IMR-90 (cell line): ENCODE data around the gene PITX1. TPM values are rescaled to one million over a fixed set of nuclear protein-coding genes. Genes with fewer than 3 reads are reported as not detected.

ENCODE experiments used
- ATAC-seq: fragments of 200-7000 bp; cut with Tn5 transposase; 2 replicates; pipeline ENCODE4 v1.9.1; 2020; ENCODE audit warnings: low read depth, mild to moderate bottlenecking, moderate library complexity
- BruUV-seq: library from RNA; stranded (reverse); fragments of 400-500 nt; replicated peaks from 2 replicates; lab custom pipeline; 2021; lab: Mats Ljungman, UMichigan
- CTCF ChIA-PET: fragments of 300-600 bp; formaldehyde crosslinking; extraction: SDS; loops from one replicate; lab custom pipeline; 2021; ENCODE audit warnings: antibody characterized with exemption; lab: Yijun Ruan, JAX
- POLR2A ChIA-PET: fragments of 300-600 bp; sonication (Branson Sonifier 250); formaldehyde crosslinking; loops from one replicate; lab custom pipeline; 2022; ENCODE audit warnings: antibody characterized with exemption; ENCODE audit not compliant: unreplicated experiment; lab: Charles Lee
- DNase-seq: peaks from one replicate; pipeline ENCODE4 v3.0.0; 2013
- H2AFZ ChIP-seq: replicated peaks from 2 replicates; pipeline ENCODE3; 2013; ENCODE audit warnings: low read length, mild to moderate bottlenecking; ENCODE audit not compliant: poor library complexity
- H2AK5ac ChIP-seq: 2 replicates; pipeline ENCODE4 v1.6.1; 2013; ENCODE audit warnings: low read depth, low read length, inconsistent platforms
- H2AK9ac ChIP-seq: replicated peaks from 2 replicates; pipeline ENCODE3; 2013; ENCODE audit warnings: mild to moderate bottlenecking, low read depth, low read length, moderate library complexity; ENCODE audit not compliant: poor library complexity
- H2BK120ac ChIP-seq: 2 replicates; pipeline ENCODE4 v1.6.1; 2013; ENCODE audit warnings: low read depth, low read length, inconsistent platforms
- H2BK15ac ChIP-seq: 3 replicates; pipeline ENCODE4 v1.6.1; 2013; ENCODE audit warnings: low read depth, low read length, inconsistent platforms
- H2BK20ac ChIP-seq: 2 replicates; pipeline ENCODE4 v1.6.1; 2013; ENCODE audit warnings: low read depth, mild to moderate bottlenecking, inconsistent platforms, low read length, moderate library complexity
- H2BK5ac ChIP-seq: 2 replicates; pipeline ENCODE4 v1.6.1; 2013; ENCODE audit warnings: mild to moderate bottlenecking, low read depth, low read length, inconsistent platforms; ENCODE audit not compliant: poor library complexity, severe bottlenecking
- H3K14ac ChIP-seq: replicated peaks from 2 replicates; pipeline ENCODE4 v1.6.1; 2013; ENCODE audit warnings: low read depth, low read length, inconsistent platforms
- H3K18ac ChIP-seq: 2 replicates; pipeline ENCODE4 v1.6.1; 2013; ENCODE audit warnings: low read depth, low read length, control low read depth
- H3K23ac ChIP-seq: 2 replicates; pipeline ENCODE4 v1.6.1; 2013; ENCODE audit warnings: low read depth, low read length, inconsistent platforms
- H3K27ac ChIP-seq: 2 replicates; pipeline ENCODE4 v1.5.1; 2013; ENCODE audit warnings: mild to moderate bottlenecking, control low read depth, low read length; ENCODE audit not compliant: insufficient read depth
- H3K27me3 ChIP-seq: 2 replicates; pipeline ENCODE4 v1.6.1; 2013; ENCODE audit warnings: low read length; ENCODE audit not compliant: control insufficient read depth, insufficient read depth
- H3K36me3 ChIP-seq: 2 replicates; pipeline ENCODE4 v1.6.1; 2013; ENCODE audit warnings: low read length, mixed read lengths; ENCODE audit not compliant: control insufficient read depth, insufficient read depth
- H3K4ac ChIP-seq: 2 replicates; pipeline ENCODE4 v1.6.1; 2013; ENCODE audit warnings: low read depth, low read length, inconsistent platforms
- H3K4me1 ChIP-seq: 2 replicates; pipeline ENCODE4 v1.6.1; 2013; ENCODE audit warnings: low read length, mixed read lengths; ENCODE audit not compliant: control insufficient read depth, insufficient read depth
- H3K4me2 ChIP-seq: 2 replicates; pipeline ENCODE4 v1.6.1; 2013; ENCODE audit warnings: low read depth, mild to moderate bottlenecking, control low read depth, low read length, moderate library complexity
- H3K4me3 ChIP-seq: 2 replicates; pipeline ENCODE4 v1.5.1; 2013; ENCODE audit warnings: low read depth, mild to moderate bottlenecking, control low read depth, low read length, moderate library complexity; ENCODE audit not compliant: insufficient read depth
- H3K56ac ChIP-seq: 2 replicates; pipeline ENCODE4 v1.6.1; 2013; ENCODE audit warnings: low read length, inconsistent platforms; ENCODE audit not compliant: insufficient read depth; ENCODE audit errors: extremely low read depth
- H3K79me1 ChIP-seq, 2 experiments: 2 replicates each; pipeline ENCODE4 v1.6.1; 2013; ENCODE audit warnings: low read length in 2 of 2, inconsistent platforms in 1 of 2, low read depth in 1 of 2
- H3K9ac ChIP-seq: 2 replicates; pipeline ENCODE4 v1.6.1; 2013; ENCODE audit warnings: low read depth, low read length, control low read depth
- H3K9me1 ChIP-seq: 2 replicates; pipeline ENCODE4 v1.6.1; 2013; ENCODE audit warnings: low read length, inconsistent platforms; ENCODE audit not compliant: insufficient read depth
- H3K9me3 ChIP-seq: 2 replicates; pipeline ENCODE4 v1.6.1; 2013; ENCODE audit warnings: low read length; ENCODE audit not compliant: control insufficient read depth, insufficient read depth
- H4K20me1 ChIP-seq: 2 replicates; pipeline ENCODE4 v1.6.1; 2013; ENCODE audit warnings: low read length, inconsistent platforms; ENCODE audit not compliant: insufficient read depth
- H4K5ac ChIP-seq: 2 replicates; pipeline ENCODE4 v1.6.1; 2013; ENCODE audit warnings: mild to moderate bottlenecking, low read depth, low read length, control low read depth
- H4K8ac ChIP-seq, 2 experiments: 2 replicates each; pipeline ENCODE4 v1.6.1; 2013; ENCODE audit warnings: low read depth in 2 of 2, low read length in 2 of 2, control low read depth in 1 of 2, inconsistent platforms in 1 of 2
- H4K91ac ChIP-seq: 2 replicates; pipeline ENCODE4 v1.6.1; 2013; ENCODE audit warnings: low read depth, low read length, inconsistent platforms; ENCODE audit not compliant: insufficient read depth
- BHLHE40 ChIP-seq: fragments of 150-350 bp; IDR thresholded peaks from 2 replicates; pipeline ENCODE4 v1.6.1; 2016; ENCODE audit warnings: mild to moderate bottlenecking, low read depth, low read length
- CEBPB ChIP-seq: IDR thresholded peaks from 2 replicates; pipeline ENCODE4 v1.6.1; 2012; ENCODE audit warnings: low read depth, low read length, improper control_type of control experiment
- CHD1 ChIP-seq: IDR thresholded peaks from 2 replicates; pipeline ENCODE4 v1.6.1; 2012; ENCODE audit warnings: low read depth, low read length, improper control_type of control experiment
- FOS ChIP-seq: fragments of 150-350 bp; IDR thresholded peaks from 2 replicates; pipeline ENCODE4 v1.6.1; 2016; ENCODE audit warnings: low read depth, low read length
- MAFK ChIP-seq: IDR thresholded peaks from 2 replicates; pipeline ENCODE4 v1.6.1; 2012; ENCODE audit warnings: low read depth, low read length, improper control_type of control experiment
- MAZ ChIP-seq: IDR thresholded peaks from 2 replicates; pipeline ENCODE4 v1.6.1; 2012; ENCODE audit warnings: low read depth, mild to moderate bottlenecking, low read length, improper control_type of control experiment, moderate library complexity, borderline replicate concordance
- MXI1 ChIP-seq: IDR thresholded peaks from 2 replicates; pipeline ENCODE4 v1.6.1; 2012; ENCODE audit warnings: low read depth, mild to moderate bottlenecking, low read length, moderate library complexity, borderline replicate concordance
- NFE2L2 ChIP-seq: fragments of 150-350 bp; IDR thresholded peaks from 2 replicates; pipeline ENCODE4 v1.6.1; 2016; ENCODE audit warnings: low read depth, mild to moderate bottlenecking, low read length
- POLR2A ChIP-seq: IDR thresholded peaks from 2 replicates; pipeline ENCODE4 v1.6.1; 2012; ENCODE audit warnings: mild to moderate bottlenecking, low read depth, low read length
- RAD21 ChIP-seq: IDR thresholded peaks from 2 replicates; pipeline ENCODE4 v1.6.1; 2012; ENCODE audit warnings: low read length, improper control_type of control experiment
- RCOR1 ChIP-seq: IDR thresholded peaks from 2 replicates; pipeline ENCODE4 v1.6.1; 2012; ENCODE audit warnings: mild to moderate bottlenecking, low read length, improper control_type of control experiment; ENCODE audit not compliant: insufficient replicate concordance
- RFX5 ChIP-seq: IDR thresholded peaks from 2 replicates; pipeline ENCODE4 v1.8.0; 2012; ENCODE audit warnings: low read depth, mild to moderate bottlenecking, low read length, moderate library complexity
- SMC3 ChIP-seq: fragments of 150-350 bp; IDR thresholded peaks from 2 replicates; pipeline ENCODE4 v1.6.1; 2016; ENCODE audit warnings: low read depth, mild to moderate bottlenecking, antibody characterized with exemption, low read length, moderate library complexity
- WGBS, 2 experiments: methylation state at CpG; one replicate each; pipeline versions ENCODE4 v1.1.5 to v1.1.7; 2013; ENCODE audit warnings: missing lambda C conversion rate in 2 of 2; ENCODE audit not compliant: insufficient read length in 1 of 2; ENCODE audit errors: extremely low coverage in 2 of 2; 5-methylcytosine and 5-hydroxymethylcytosine counted together
- dilution Hi-C: fragments of 300-500 bp; cut with HindIII; formaldehyde crosslinking; loops from one replicate; pipeline ENCODE4 v1.14.3; 2018; ENCODE audit warnings: low sequenced_read_pairs; ENCODE audit not compliant: unreplicated experiment
- in situ Hi-C: fragments of 300-500 bp; cut with MboI; formaldehyde crosslinking; loops from 3 replicates; pipeline ENCODE4 v1.14.3; 2019; ENCODE audit warnings: low sequenced_read_pairs, inconsistent platforms, mixed read lengths
- intact Hi-C: fragments of 100-400 bp; cut with micrococcal nuclease; formaldehyde crosslinking; loops from 2 replicates; pipeline ENCODE4 v1.10.0; 2022
- polyA plus RNA-seq, 3 experiments: library from polyadenylated mRNA; depleted of rRNA; stranded (reverse); fragments of >200 nt; gene quantifications; 2 replicates each; pipeline ENCODE4 v1.2.3, GENCODE V29; 2012; ENCODE audit warnings: low replicate concordance in 1 of 3
- total RNA-seq: library from RNA; depleted of rRNA; stranded (reverse); fragments of >200 nt; gene quantifications from 2 replicates; pipeline ENCODE4 v1.2.3, GENCODE V29; 2012
- TF ChIP-seq, protein P1 (sequence below): fragments of 150-350 bp; IDR thresholded peaks from 2 replicates; pipeline ENCODE4 v1.6.1; 2016; ENCODE audit warnings: low read depth, mild to moderate bottlenecking, low read length, moderate library complexity, borderline replicate concordance
- TF ChIP-seq, protein P2 (sequence below): fragments of 150-350 bp; IDR thresholded peaks from 2 replicates; pipeline ENCODE4 v1.6.1; 2017; ENCODE audit warnings: mild to moderate bottlenecking, antibody characterized with exemption, low read length, low read depth
- TF ChIP-seq, protein P3 (sequence below): conservative IDR thresholded peaks from 2 replicates; pipeline ENCODE4 v1.5.1; 2012; ENCODE audit warnings: mild to moderate bottlenecking, low read depth, low read length, improper control_type of control experiment

Gene PITX1
- total and polyA plus RNA-seq, 2 of the 4 experiments (the other 2 are of a cell fraction): 10.4 to 29.8 TPM

- no peaks in the 10 kb centered on the region for H3K27me3 ChIP-seq
These were observed 37.0 kb downstream of the PITX1 start for GRCh38 chr5:134997015-134997414.

More at GRCh38 chr5:134997015-134997414, 37.0 kb downstream of the PITX1 start:
- Histone ChIP-seq H3K27ac (no peak overlapping the region), H3K9me3 (no peaks in the 10 kb centered on the region), H3K18ac (no peak overlapping the region), H3K79me1 (no peaks in the 10 kb centered on the region), H2BK5ac (no peak overlapping the region), H3K4me2 (no peak overlapping the region), H2AK5ac (no peak overlapping the region), H2AK9ac (no peak overlapping the region), H2BK15ac (no peak overlapping the region), H3K4ac (no peak overlapping the region), H2BK120ac (no peak overlapping the region), H3K23ac (no peak overlapping the region), H3K36me3 (no peaks in the 10 kb centered on the region), H2AFZ (no peak overlapping the region), H3K9me1 (no peaks in the 10 kb centered on the region), H4K8ac (no peak overlapping the region), H3K14ac (no peak overlapping the region), H3K4me3 (no peak overlapping the region), H4K20me1 (no peaks in the 10 kb centered on the region), H3K56ac (no peak overlapping the region), H4K5ac (no peak overlapping the region), H2BK20ac (no peak overlapping the region), H3K9ac (no peak overlapping the region), H3K4me1 (no peaks in the 10 kb centered on the region), H4K91ac (no peak overlapping the region)
- ChIA-PET CTCF (no interaction called here), POLR2A (no interaction called here)
- TF ChIP-seq, protein P1, sequence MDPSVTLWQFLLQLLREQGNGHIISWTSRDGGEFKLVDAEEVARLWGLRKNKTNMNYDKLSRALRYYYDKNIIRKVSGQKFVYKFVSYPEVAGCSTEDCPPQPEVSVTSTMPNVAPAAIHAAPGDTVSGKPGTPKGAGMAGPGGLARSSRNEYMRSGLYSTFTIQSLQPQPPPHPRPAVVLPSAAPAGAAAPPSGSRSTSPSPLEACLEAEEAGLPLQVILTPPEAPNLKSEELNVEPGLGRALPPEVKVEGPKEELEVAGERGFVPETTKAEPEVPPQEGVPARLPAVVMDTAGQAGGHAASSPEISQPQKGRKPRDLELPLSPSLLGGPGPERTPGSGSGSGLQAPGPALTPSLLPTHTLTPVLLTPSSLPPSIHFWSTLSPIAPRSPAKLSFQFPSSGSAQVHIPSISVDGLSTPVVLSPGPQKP: no peak
- no peak for TF ChIP-seq SMC3
- no peak for TF ChIP-seq RCOR1
- no peak for TF ChIP-seq MAZ
- TF ChIP-seq, protein P2, sequence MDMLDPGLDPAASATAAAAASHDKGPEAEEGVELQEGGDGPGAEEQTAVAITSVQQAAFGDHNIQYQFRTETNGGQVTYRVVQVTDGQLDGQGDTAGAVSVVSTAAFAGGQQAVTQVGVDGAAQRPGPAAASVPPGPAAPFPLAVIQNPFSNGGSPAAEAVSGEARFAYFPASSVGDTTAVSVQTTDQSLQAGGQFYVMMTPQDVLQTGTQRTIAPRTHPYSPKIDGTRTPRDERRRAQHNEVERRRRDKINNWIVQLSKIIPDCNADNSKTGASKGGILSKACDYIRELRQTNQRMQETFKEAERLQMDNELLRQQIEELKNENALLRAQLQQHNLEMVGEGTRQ: no peak
- TF ChIP-seq CEBPB: no peak
- no peak for TF ChIP-seq FOS
- no peak for TF ChIP-seq BHLHE40
- TF ChIP-seq POLR2A: no peak
- TF ChIP-seq CHD1: no peak
- no peak for TF ChIP-seq RFX5
- no peak for TF ChIP-seq MAFK
- no peak for TF ChIP-seq MXI1
- TF ChIP-seq NFE2L2: no peak
- TF ChIP-seq RAD21: no peak
- TF ChIP-seq, protein P3, sequence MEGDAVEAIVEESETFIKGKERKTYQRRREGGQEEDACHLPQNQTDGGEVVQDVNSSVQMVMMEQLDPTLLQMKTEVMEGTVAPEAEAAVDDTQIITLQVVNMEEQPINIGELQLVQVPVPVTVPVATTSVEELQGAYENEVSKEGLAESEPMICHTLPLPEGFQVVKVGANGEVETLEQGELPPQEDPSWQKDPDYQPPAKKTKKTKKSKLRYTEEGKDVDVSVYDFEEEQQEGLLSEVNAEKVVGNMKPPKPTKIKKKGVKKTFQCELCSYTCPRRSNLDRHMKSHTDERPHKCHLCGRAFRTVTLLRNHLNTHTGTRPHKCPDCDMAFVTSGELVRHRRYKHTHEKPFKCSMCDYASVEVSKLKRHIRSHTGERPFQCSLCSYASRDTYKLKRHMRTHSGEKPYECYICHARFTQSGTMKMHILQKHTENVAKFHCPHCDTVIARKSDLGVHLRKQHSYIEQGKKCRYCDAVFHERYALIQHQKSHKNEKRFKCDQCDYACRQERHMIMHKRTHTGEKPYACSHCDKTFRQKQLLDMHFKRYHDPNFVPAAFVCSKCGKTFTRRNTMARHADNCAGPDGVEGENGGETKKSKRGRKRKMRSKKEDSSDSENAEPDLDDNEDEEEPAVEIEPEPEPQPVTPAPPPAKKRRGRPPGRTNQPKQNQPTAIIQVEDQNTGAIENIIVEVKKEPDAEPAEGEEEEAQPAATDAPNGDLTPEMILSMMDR: no peak
- in situ Hi-C loops (no loop called here), dilution Hi-C loops (no loop called here), intact Hi-C loops (loop anchor here (10.0 kb wide), 1 partner anchor 62 kb away; no protein-coding TSS in a partner anchor)
- DNase-seq (no peak), ATAC-seq (no peak)
- 51% methylated on average over 3 of the region's 11 CpGs; no CpG with 5 or more reads in 1 of the 2 experiments for WGBS, 2 experiments
- no TSS peak for BruUV-seq
